ENCODE results near the gene SCRN3.

GRCh38 chr2:174383796-174384195 lies 11.7 kb upstream of the SCRN3 start:
- TF ChIP-seq CTCF (IDR thresholded peaks at IDR 0.05; ENCODE audit: insufficient read depth, low read length, poor library complexity, severe bottlenecking) (no peak), EZH2phosphoT487 (conservative IDR thresholded peaks at IDR 0.05; ENCODE audit: low read length) (no peak)
